ENCODE measurements around the gene SRGAP2C.
"Not testable (repeated sequence)": the region's sequence is repeated elsewhere in the genome, so short reads cannot be mapped to it uniquely, and the experiment has no call there.

SRGAP2C gene

DNA sequence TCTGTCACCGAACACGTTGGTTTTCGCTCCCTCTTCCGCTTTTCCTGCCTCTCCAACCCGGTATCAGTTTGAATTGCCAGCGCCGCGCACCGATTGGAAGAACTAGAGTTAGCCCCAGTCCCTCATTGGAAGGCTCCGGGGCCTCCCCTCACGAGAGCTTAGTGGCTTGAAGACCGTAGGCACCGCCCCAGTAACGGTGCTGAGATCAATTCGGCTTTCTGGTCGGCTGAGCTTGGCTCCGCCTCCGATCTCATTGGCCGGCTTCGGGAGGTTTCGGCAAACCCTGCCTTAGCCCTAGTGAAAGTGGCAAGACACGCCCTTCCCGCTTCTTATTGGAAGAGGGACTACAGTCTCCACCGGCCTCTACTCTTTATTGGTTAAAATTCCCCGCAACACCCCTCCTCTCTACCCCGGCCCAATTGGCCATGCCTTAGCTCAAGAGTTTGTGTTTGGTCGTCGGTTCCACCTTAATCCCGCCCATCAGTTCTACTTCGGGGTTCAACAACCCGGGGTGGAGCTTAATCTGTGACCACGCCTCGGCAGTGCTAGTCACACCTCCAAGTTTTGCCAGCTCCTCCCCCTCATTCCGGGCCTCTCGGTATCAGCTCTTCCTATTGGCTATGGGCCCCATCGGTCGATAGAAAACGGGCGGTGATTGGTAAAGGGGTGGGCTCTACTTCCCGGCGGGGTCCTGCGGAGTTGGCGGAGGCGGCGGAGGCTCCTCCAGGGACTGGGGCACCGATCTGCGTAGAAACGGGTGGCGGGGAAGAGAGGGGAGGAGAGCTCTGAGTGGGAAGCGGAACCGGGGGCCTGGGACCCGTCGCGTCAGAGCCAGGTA is at the start of gene SRGAP2C, which contains the start of gene FAM72B:
Gene SRGAP2C, plus strand, starts transcription at position 686 of the 838 bp plus-strand sequence. CDS start 2,472 bp downstream, outside the sequence.
Gene FAM72B, minus strand, starts transcription at position 51 of the 838 bp plus-strand sequence. CDS start 851 bp downstream, outside the sequence.
- peak; percentile 90 for DNase-seq

DNA sequence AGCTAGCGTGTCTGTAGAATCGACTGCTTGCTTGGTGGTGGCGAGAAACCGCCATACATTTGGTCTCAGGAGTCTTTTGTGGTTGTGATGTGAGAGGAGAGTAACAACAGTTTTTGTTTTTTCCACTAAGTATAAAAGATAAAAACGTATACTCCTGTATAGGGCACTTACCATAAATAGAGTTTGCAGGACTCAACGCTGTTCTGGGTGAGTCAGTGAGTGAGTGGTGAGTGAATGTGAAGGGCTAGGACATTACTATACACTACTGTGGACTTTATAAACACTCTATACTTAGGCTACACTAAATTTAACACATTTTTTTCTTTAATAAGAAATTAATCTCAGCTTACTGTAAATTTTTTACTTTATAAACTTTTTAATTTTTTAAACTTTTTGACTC is 44.4 kb upstream of the SRGAP2C start:
- not testable (repeated sequence) for DNase-seq

DNA sequence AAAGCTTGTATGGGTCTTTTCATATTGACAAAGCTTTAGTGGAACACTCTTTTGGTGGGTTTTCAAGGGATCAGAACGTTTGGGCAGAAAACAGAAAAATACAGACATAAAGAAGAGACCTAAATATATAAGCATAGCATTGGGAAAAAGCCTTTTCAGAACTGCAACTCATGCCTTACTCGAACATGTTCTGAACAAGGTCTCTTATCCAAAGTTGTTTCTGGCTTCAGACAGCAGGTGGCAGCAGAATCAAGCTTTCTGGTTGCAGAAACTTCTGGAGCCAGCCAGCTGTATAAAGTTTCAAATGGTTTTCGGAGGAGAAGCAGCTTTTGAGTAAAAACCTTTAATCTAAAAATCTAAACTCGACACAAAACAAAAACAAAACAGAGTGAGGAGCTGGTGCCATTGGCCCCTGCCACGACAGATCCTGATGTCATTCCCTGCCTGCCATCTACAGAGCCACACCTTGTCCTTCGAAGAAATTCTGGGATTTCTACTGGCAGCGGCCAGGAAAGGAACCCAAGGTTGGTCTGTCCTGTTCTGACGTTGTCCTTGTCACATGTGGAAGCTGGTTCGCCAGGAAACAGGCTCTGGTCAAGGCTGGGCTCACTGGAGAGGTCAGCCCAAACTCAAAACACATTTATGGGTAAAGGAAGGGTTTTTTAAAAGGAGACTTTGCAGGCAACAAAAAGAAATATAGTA is 36.1 kb upstream of the SRGAP2C start:
- DNase-seq, result not testable (repeated sequence)

DNA sequence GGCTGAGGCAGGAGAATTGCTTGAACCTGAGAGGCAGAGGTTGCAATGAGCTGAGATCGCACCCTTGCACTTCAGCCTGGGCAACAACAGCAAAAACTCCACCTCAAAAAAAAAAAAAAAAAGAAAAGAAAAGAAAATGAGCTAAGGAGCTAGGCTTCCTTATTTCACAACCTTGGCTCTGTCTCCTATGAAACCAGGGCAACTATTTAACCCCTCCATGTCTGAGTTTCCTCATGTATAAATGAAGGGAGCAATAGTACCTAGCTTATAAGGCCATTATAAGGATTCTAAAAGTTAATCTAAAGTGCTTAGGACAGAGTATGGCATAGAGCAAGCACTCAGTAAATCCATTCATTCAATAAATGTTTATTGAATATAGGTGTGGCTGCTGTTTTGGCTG is 33.5 kb upstream of the SRGAP2C start:
- not testable (repeated sequence) for DNase-seq

DNA sequence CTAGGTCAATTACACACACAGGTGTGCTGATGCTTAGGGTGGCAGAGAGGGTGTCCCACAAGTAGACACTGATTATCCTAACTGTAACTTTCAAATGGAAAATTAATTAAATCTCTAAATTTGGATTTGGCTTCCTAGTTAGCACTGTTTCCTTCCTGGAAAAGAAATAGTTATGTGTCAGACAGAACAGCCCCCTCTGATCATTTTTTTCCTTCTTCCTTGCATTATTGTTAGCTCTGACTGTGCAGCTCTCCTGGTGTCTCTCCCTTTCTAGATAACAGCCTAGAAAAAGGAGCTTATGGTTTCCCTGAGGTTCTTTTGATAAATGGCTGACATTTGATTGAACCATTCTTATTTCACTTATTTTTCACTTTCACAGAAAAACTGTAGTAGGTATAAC is 32.0 kb upstream of the SRGAP2C start:
- DNase-seq, result not testable (repeated sequence)

DNA sequence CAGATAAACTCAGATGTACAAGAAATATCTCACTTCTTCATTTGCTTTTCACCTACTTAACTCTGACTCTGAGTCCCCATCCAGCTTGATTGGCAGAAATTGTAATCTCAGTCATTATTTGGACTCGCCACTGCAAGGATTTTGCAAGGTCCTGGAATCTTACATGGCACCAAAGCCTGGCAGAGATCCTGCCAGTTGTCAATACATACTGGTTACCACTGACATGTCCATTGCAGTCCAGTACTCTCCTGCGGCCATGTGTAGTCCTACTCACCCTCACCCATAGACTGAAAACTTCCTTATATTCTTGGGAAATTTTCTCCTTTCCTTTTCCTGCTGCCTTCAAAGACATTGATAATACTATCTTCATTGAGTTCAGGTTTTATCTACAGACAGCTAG is 30.0 kb upstream of the SRGAP2C start:
- not testable (repeated sequence) for DNase-seq

DNA sequence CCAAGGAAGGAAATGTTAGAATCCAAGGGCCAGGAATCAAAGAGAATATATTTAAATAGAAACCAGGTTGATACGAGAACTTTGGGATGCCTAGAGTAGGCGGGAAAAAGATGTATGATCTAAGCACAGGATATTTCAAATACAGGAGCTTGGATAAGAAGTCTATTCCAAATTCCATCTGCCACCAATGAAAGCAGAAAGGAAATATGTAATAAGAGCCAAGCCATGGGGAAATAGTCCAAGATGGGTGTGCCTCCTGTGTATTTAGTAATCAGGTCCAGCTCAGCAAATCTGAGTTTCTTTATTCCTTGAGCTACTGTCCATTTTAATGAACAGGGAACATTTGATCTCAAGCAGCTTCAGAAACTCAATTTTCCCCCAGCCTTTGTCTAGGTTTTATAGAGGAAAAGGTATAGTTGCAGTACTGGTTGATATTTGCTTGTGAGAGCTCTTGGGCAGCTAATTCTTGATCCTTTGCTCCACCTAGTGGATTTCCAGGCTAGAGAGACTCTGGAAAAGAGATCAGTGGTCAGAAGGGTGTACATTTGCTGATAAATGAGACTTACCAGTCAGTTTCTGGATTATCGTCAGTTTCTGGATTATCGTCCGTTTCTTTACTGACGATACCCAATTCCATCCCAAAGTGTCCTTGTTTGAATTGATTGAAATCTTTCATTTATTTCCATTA is 29.0 kb upstream of the SRGAP2C start:
- DNase-seq, result not testable (repeated sequence)

- not testable (repeated sequence) for DNase-seq
Observed at GRCh38 chr1:121156958-121157603, 27.7 kb upstream of the SRGAP2C start.

DNA sequence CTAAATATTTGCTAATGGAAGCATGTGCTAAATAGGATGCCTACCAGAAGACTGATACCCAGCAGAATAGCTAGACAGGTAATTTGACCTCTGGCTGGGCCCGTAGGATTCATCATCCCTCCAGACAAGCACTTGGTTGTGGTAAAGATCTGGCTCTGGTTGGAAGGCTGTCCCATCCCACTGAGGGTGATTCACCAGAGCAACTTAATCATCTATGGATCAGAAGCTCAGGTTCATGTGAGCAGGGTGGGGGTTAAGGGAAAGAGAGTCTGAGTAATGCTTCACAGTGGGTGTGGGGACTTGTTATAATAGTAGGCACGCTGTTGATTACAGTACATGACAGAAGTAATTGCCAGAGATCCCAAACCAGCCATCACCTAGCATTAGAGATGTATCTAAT is 27.2 kb upstream of the SRGAP2C start:
- DNase-seq, result not testable (repeated sequence)

DNA sequence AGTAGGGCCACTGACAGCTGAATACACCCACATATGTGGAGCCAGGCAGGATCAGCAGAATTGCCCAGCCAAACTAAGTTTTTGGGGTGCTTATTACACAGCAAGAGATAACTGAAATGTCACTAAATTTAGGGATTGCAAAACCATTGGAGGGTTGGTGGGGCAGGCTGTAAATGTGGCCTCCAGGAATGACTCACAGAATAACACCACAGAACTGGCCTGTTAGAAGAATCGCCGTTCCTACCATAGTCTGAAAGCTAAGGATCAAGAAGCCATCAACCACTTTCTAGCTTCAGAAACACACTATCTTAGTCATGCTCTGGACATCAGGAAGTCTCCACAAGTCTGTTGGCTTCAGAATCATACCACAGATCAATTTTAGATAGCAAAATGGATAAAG is 24.7 kb upstream of the SRGAP2C start:
- DNase-seq, result not testable (repeated sequence)

DNA sequence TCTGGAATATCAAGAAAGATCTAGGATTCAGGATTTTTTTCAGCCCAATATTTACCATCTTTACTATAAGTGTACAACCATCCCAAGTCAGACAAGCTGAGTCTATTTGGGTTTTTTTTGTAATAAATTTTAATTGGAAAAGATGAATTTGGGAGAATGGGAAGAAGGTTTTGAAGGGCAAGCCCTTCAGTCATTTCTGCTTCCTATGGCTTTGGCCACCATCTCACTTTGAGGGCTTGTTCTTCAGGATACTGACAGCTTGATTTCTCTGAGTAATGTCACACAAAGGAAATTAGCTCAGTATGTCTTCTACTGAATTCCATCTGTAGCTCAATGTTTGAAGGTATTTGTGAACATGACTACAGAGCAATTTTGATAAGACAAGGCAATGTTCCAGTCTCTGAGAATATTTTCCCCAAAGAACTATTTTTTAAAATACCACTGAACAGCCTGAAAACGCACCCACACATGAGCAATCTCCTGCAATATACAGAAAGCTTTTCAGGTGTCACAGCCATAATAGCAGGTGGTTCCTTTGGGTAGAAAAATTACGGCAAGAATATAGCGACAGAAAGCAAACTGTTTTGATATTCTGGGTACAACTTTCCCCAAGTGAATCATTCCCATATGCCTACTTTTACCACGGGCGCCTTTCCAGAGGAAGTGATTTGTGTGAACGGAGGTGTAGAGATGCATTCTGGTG is 23.4 kb upstream of the SRGAP2C start:
- not testable (repeated sequence) for DNase-seq

GRCh38 chr1:121163850-121164757 is 20.7 kb upstream of the SRGAP2C start:
- DNase-seq, result not testable (repeated sequence)

DNA sequence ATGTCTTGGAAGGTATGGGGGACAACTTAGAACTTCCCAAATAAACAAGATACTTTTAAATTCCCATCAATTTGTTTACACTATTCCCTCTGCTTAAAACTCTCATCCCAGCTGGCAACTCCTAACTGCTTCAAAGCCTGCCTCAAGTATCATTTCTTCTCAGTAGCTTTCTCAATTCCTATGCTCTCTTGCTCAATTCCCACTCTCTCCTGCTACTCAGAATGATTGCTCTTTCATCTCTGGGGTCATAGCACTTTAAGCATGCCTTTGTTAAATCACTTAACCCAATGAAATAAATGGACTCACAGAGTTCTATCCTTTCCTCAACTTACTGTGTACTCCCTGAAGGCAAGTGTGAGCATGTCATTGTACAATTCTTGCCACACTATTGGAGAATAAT is 19.5 kb upstream of the SRGAP2C start:
- DNase-seq, result not testable (repeated sequence)

- not testable (repeated sequence) for DNase-seq
Observed at GRCh38 chr1:121167225-121167738, 17.5 kb upstream of the SRGAP2C start.

GRCh38 chr1:121168152-121168668 is 16.6 kb upstream of the SRGAP2C start:
- not testable (repeated sequence) for DNase-seq

DNA sequence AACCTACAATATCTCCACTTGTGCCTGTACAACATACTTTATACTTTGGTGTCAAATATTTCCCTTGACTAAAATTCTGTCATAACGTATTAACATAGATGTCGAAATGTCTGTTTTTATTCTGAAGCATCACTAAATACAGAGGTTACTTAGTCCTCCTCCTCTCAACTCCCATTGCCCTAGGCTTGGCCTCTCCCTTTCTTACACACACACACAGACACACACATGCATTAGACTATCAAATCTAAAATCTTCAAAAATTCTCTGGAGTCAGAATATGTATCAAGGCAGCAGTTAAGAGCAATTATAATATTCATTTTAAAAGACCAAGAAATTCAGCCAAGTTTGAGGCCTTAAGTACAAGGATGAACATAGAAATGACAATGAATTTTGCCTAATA is 8.1 kb upstream of the SRGAP2C start:
- DNase-seq, result not testable (repeated sequence)

- DNase-seq, result not testable (repeated sequence)
Observed at GRCh38 chr1:121178197-121178596, 6.6 kb upstream of the SRGAP2C start.

- DNase-seq, result peak; percentile 15
Observed at GRCh38 chr1:121183867-121184266, 908 bp upstream of the SRGAP2C start.

DNA sequence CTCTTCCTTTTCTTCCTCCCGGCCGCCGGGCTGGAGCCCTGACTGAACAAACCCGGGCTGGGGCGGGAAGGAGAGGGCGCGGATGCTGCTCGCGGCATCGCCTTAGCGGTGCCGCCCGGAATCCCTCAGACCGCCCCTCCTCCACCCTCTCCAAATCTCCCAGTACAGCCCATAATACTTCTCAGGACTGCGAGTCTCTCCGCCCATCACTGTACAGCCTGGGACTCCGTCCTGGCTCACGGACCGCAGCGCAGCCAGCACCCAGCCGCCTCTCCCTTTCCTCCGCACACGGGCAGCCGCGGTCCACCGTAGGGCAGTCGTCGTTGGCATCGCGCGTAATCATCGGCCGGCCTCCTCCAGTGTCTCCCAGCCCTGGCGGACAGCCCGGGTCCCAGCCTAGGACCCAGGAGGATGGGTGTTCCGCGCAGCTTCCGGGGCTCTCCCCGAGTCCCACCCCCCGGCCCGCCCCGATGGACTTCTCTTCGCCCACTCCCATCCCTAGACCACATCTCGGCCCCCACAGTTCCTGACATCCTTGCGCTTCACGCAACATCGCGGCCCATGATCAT is 449 bp downstream of the SRGAP2C start:
- not testable (repeated sequence) for DNase-seq

GRCh38 chr1:121186191-121186590 is 1.4 kb downstream of the SRGAP2C start:
- not testable (repeated sequence) for DNase-seq
